GM19025 (cell line): ENCODE data around the gene CRACDL.

Source experiments
- ATAC-seq: cut with Tn5 transposase; IDR thresholded peaks from one replicate; pipeline ENCODE4 v1.9.1; 2021; ENCODE audit warnings: mild to moderate bottlenecking, low read depth, moderate library complexity; ENCODE audit not compliant: unreplicated experiment

CRACDL gene, protein sequence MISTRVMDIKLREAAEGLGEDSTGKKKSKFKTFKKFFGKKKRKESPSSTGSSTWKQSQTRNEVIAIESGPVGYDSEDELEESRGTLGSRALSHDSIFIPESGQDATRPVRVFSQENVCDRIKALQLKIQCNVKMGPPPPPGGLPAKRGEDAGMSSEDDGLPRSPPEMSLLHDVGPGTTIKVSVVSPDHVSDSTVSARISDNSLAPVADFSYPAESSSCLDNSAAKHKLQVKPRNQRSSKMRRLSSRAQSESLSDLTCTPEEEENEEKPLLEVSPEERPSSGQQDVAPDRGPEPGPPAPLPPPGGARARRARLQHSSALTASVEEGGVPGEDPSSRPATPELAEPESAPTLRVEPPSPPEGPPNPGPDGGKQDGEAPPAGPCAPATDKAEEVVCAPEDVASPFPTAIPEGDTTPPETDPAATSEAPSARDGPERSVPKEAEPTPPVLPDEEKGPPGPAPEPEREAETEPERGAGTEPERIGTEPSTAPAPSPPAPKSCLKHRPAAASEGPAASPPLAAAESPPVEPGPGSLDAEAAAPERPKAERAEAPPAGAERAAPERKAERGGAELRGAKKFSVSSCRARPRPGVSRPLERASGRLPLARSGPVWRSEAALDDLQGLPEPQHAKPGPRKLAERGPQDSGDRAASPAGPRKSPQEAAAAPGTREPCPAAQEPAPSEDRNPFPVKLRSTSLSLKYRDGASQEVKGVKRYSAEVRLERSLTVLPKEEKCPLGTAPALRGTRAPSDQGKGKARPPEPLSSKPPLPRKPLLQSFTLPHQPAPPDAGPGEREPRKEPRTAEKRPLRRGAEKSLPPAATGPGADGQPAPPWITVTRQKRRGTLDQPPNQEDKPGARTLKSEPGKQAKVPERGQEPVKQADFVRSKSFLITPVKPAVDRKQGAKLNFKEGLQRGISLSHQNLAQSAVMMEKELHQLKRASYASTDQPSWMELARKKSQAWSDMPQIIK

GRCh38 chr2:98935777-98936352, at the start of gene CRACDL:
Gene CRACDL (minus strand): TSS chr2:98936225. CDS start chr2:98846800, 89,425 bp downstream.
- no peak for ATAC-seq

- ATAC-seq = no peak
Measured at GRCh38 chr2:98975611-98976010, 39.6 kb upstream of the CRACDL start.

GRCh38 chr2:98972582-98973167, 36.6 kb upstream of the CRACDL start:
- ATAC-seq = no peak

DNA sequence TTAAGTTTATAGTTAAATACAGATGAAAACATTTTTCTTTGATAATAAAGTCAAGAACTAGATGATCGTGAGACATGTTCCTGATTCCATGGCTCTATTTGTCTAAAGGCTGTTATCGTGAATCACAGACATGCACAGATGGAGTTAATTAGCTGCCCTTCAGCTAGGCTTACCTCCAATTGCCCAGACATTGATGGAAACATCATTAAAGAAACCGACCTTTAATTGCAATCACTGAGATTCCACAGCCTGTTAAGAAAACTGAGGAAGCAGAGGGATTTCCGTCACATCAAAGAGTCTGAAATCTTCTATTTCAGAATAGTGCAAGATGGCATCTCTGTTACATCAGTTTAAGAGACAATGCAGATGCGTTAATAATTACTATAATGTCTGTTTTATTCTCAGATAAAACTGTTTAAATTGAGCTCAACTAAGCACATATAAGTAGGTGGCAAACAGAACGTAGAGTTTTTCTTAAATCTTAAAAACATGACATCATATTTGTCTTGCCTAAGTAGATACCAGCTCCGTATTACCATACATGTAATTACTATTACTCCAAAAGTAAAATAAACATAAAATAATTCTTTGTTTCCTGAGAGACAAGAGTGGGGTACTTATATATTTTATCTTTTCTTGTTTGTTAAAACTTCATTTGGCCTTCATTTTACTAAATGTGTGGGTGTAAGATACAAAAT, 23.9 kb upstream of the CRACDL start:
- no peak for ATAC-seq

- no peak for ATAC-seq
Measured at GRCh38 chr2:98952966-98953365, 16.9 kb upstream of the CRACDL start.

DNA sequence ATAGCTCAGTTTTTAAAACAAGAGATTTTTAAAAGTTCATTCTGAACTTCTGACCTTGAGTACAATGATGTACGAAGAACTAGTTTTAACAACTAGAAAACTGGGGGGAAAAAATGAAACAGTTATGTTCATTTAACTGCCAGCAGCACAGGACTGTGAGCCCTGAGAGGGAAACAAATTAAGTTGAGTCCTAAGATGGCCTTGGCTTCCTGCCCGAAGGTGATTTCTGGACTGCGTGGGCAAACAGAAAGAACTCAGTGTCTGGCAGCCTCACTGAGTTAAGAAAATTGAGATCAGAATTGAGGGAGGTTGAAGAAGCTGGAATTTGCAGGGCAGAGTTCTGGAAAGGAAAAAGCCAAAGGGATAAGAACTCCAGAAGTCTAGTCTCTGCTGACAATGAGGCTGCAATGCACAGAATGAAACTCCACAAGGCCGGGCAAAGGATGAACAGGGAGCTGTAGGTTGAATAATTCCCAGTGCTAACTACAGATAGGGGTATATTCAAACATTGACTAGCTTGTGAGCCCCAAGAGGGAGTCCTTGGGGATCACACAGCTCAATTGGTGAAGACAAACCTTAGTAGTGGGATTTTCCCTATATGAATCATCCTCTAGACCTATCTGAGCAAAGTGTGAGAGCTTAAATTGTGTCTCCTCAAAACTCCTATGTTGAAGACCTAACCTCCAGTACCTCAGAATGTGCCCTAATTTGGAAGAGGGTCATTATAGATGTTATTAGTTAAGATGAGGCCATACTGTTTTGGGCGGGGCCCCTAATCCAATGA, 13.1 kb upstream of the CRACDL start:
- no peak for ATAC-seq

DNA sequence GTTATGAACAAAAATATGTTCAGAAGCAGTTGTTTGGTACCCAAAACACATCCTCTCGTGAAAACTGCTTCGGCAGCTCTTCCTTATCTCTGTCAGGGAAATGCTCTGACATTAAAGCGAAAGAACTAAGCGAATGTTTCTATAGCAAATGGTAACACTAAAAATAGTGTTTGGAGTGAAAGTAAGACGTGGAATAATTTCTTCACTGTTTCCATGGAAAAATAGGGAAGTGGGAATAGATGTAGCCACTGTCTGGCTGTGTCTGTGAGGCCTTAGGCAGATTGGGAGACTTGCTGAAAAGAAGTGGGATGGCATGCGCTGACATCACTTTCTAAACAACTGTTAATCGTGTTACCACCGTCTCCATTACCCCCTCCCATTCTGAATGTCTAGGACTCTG, 11.5 kb upstream of the CRACDL start:
- no peak for ATAC-seq

GRCh38 chr2:98946855-98947254, 10.8 kb upstream of the CRACDL start:
- no peak for ATAC-seq

GRCh38 chr2:98944775-98945174, 8.8 kb upstream of the CRACDL start:
- ATAC-seq = no peak

DNA sequence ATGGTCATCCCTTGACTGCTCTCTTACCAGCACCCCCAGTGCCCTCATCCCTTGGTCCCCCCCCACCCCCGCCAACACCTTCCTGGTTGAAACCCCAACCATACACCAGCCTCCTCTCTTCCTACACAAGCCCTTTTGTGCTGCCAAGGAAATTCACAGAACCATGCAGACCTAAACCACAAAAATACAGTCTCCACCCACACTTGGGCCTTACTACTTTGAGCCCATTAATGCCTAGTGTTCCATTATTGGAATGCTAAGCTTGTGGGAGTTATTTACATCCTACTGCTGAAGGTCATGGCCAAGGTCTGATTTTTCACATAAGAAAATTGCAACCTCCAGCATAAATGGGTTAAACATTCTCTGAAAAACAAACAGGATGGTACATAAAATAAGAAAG, 4.1 kb upstream of the CRACDL start:
- no peak for ATAC-seq

DNA sequence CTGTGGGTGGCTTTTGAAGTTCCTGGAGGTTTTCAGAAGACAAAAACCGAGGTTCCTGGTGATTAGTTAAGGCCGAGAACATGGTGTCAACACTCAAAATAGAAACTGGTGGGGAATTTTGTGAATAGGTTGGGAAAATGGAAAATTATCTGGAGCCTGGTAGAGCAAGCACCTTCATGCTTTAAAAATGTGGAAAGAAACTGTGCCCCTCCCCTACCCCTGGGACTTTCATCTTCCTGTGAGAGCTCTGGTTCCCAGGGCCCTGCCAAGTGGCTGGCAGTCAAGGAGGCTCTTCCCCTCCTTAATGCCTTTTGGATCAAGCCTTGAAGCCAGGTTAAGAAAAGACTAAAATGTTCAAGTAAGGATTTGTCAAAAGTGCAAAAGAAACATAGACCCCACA, 1.9 kb upstream of the CRACDL start:
- no peak for ATAC-seq

- no peak for ATAC-seq
Measured at GRCh38 chr2:98936353-98937351, 627 bp upstream of the CRACDL start.

- ATAC-seq = no peak
Measured at GRCh38 chr2:98935111-98935770, 784 bp downstream of the CRACDL start.

DNA sequence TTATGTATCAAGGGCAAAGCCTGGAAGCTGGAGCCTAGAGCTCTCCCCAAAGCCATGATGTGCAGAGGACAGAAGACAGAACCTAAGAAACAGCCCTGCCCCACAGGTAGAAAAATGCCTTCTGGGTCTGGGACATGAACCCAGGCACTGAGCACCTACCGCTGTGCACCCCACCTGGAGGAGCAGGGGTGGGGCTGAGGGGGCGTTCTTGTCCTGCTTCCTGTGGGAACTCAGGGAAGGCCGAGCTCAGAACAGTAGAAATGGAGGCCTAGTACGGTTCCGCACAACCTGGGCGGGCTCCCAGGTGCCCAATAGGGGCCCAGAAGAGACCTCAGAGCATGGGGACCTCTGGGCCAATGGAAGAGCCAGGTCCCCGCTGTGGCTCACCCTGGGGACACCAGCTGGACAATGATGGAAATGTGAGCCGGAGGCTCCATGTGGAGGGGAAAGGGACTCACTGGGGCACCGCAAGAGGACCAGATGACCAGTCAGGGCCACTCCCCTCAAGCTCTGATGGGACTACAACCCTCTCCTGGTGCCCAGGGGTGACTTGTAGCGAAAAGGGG, 3.2 kb downstream of the CRACDL start:
- no peak for ATAC-seq

- ATAC-seq = no peak
Measured at GRCh38 chr2:98932164-98932563, 3.9 kb downstream of the CRACDL start.

GRCh38 chr2:98931596-98931995, 4.4 kb downstream of the CRACDL start:
- ATAC-seq = no peak

- ATAC-seq = no peak
Measured at GRCh38 chr2:98929920-98930319, 6.1 kb downstream of the CRACDL start.
